Keratinocyte (primary cell): ENCODE measurements around the gene ATXN7L3. TPM values are rescaled to one million over a fixed set of nuclear protein-coding genes. Genes with fewer than 3 reads are reported as not detected.

Experiments
- DNase-seq: peaks from one replicate; pipeline ENCODE4 v3.0.0-alpha.2; 2011; ENCODE audit warnings: low read depth, missing footprints, low spot score
- FAIRE-seq: peaks from 2 replicates; lab custom pipeline; 2011; peaks lifted over from hg19 to GRCh38; lab: Jason Lieb, UNC
- H2AFZ ChIP-seq: 2 replicates; pipeline ENCODE4 v1.6.0; 2012; ENCODE audit warnings: low read length, control low read depth, inconsistent platforms; ENCODE audit not compliant: control insufficient read depth
- H3K27ac ChIP-seq: 2 replicates; pipeline ENCODE4 v1.5.1; 2011; ENCODE audit warnings: low read length; ENCODE audit not compliant: control insufficient read depth, insufficient read depth
- H3K27me3 ChIP-seq: 3 replicates; pipeline ENCODE4 v1.6.0; 2011; ENCODE audit warnings: low read length; ENCODE audit not compliant: control insufficient read depth, insufficient read depth; ENCODE audit errors: extremely low read depth
- H3K36me3 ChIP-seq, 2 experiments: 2 replicates in 1 of 2; 3 replicates in 1 of 2; pipeline ENCODE4 v1.5.1; 2011; ENCODE audit warnings: low read length in 2 of 2, mild to moderate bottlenecking in 1 of 2; ENCODE audit not compliant: control insufficient read depth in 2 of 2, insufficient read depth in 2 of 2; ENCODE audit errors: extremely low read depth in 1 of 2
- H3K4me1 ChIP-seq: 3 replicates; pipeline ENCODE4 v1.5.1; 2011; ENCODE audit warnings: low read length; ENCODE audit not compliant: control insufficient read depth, insufficient read depth; ENCODE audit errors: extremely low read depth
- H3K4me2 ChIP-seq: 3 replicates; pipeline ENCODE4 v1.6.0; 2011; ENCODE audit warnings: low read depth, low read length; ENCODE audit not compliant: control insufficient read depth, insufficient read depth; ENCODE audit errors: extremely low read depth
- H3K4me3 ChIP-seq, 3 experiments: fragments of 200-600 bp in 1 of 3; sonication (generic) in 1 of 3; 2 replicates in 2 of 3; 3 replicates in 1 of 3; pipeline ENCODE4 v1.5.1; 2011 to 2016; ENCODE audit warnings: low read length in 3 of 3, mild to moderate bottlenecking in 3 of 3, control low read depth in 2 of 3, inconsistent platforms in 1 of 3, low read depth in 1 of 3, mixed read lengths in 1 of 3, mixed run types in 1 of 3, moderate library complexity in 1 of 3; ENCODE audit not compliant: control insufficient read depth in 2 of 3, insufficient read depth in 2 of 3; ENCODE audit errors: extremely low read depth in 1 of 3
- H3K79me2 ChIP-seq: 2 replicates; pipeline ENCODE4 v1.6.0; 2012; ENCODE audit warnings: low read length; ENCODE audit not compliant: control insufficient read depth, insufficient read depth
- H3K9ac ChIP-seq: 3 replicates; pipeline ENCODE4 v1.6.0; 2011; ENCODE audit warnings: low read length; ENCODE audit not compliant: control insufficient read depth, insufficient read depth; ENCODE audit errors: extremely low read depth
- H3K9me1 ChIP-seq: 3 replicates; pipeline ENCODE4 v1.6.0; 2011; ENCODE audit warnings: low read length; ENCODE audit not compliant: control insufficient read depth, insufficient read depth; ENCODE audit errors: extremely low read depth
- H3K9me3 ChIP-seq: 2 replicates; pipeline ENCODE4 v1.5.1; 2012; ENCODE audit warnings: low read depth, low read length; ENCODE audit not compliant: control insufficient read depth
- H4K20me1 ChIP-seq: 3 replicates; pipeline ENCODE4 v1.6.0; 2011; ENCODE audit warnings: low read length; ENCODE audit not compliant: control insufficient read depth, insufficient read depth; ENCODE audit errors: extremely low read depth
- CTCF ChIP-seq, 3 experiments: IDR thresholded peaks in 1 of 3; conservative IDR thresholded peaks in 1 of 3; optimal IDR thresholded peaks in 1 of 3; 2 replicates in 2 of 3; 3 replicates in 1 of 3; pipeline versions ENCODE3 to v1.5.1; 2011; ENCODE audit warnings: low read length in 3 of 3, mild to moderate bottlenecking in 3 of 3, moderate library complexity in 2 of 3, control low read depth in 1 of 3, inconsistent platforms in 1 of 3; ENCODE audit not compliant: insufficient read depth in 2 of 3; ENCODE audit errors: extremely low read depth in 1 of 3
- EZH2 ChIP-seq: IDR thresholded peaks from one replicate; pipeline ENCODE4 v1.6.1; 2012; ENCODE audit warnings: inconsistent platforms, mild to moderate bottlenecking, low read length, moderate library complexity
- dilution Hi-C: fragments of 300-500 bp; cut with MboI; formaldehyde crosslinking; loops from one replicate; pipeline ENCODE4 v1.7.0; 2020; ENCODE audit warnings: low sequenced_read_pairs; ENCODE audit not compliant: extremely low pct_ligation_motif_present
- polyA plus RNA-seq, 5 experiments: library from polyadenylated mRNA; depleted of rRNA in 3 of 5; stranded (reverse) in 3 of 5; stranded (forward) in 1 of 5; unstranded in 1 of 5; fragments of >200 nt; gene quantifications; 1 replicate in 1 of 5; 2 replicates in 3 of 5; 3 replicates in 1 of 5; pipeline versions ENCODE4 v1.2.1 to v1.2.3, GENCODE V29; 2011 to 2012; ENCODE audit warnings: missing spikeins in 2 of 5, low read depth in 1 of 5, low replicate concordance in 1 of 5

Gene ATXN7L3
- polyA plus RNA-seq, 1 donor (not counting 4 experiments of a cell fraction or from before 2014, with no cell fraction given): 32.8 TPM

- FAIRE-seq (no peak), DNase-seq (no peak)
- no peak for TF ChIP-seq EZH2
- no peak for TF ChIP-seq CTCF (optimal IDR thresholded peaks at IDR 0.05 in 1 of 3, IDR thresholded peaks at IDR 0.05 in 1 of 3, conservative IDR thresholded peaks at IDR 0.05 in 1 of 3; ENCODE audit: extremely low read depth in 1 of 3, insufficient read depth in 2 of 3, low read length in 3 of 3)
- Histone ChIP-seq H3K36me3 (peaks cover 42 to 54% of the 10 kb centered on the region in 2 experiments), H4K20me1 (no peaks in the 10 kb centered on the region), H3K79me2 (peaks cover 14% of the 10 kb centered on the region), H3K9ac (no peak overlapping the region), H3K27ac (no peak overlapping the region), H3K9me1 (no peaks in the 10 kb centered on the region), H2AFZ (no peak overlapping the region), H3K27me3 (no peaks in the 10 kb centered on the region), H3K4me1 (peaks cover 39% of the 10 kb centered on the region), H3K9me3 (no peaks in the 10 kb centered on the region), H3K4me2 (no peak overlapping the region), H3K4me3 (no peak overlapping the region)
- dilution Hi-C loops: no loop called here
Measured at GRCh38 chr17:44212507-44213402, 13.1 kb upstream of the ATXN7L3 start.

GRCh38 chr17:44211281-44212265, 11.9 kb upstream of the ATXN7L3 start:
- dilution Hi-C loops: no loop called here
- peaks cover 28% of the 10 kb centered on the region for H3K4me1 ChIP-seq
- H2AFZ ChIP-seq: no peak overlapping the region
- H3K79me2 ChIP-seq: peaks cover 3% of the 10 kb centered on the region
- no peak for DNase-seq
- H3K9me3 ChIP-seq: no peaks in the 10 kb centered on the region
- FAIRE-seq: no peak
- peaks cover 49 to 56% of the 10 kb centered on the region in 2 experiments for H3K36me3 ChIP-seq
- no peaks in the 10 kb centered on the region for H3K9me1 ChIP-seq
- H4K20me1 ChIP-seq: no peaks in the 10 kb centered on the region
- no peak overlapping the region for H3K9ac ChIP-seq
- H3K27me3 ChIP-seq: no peaks in the 10 kb centered on the region
- TF ChIP-seq CTCF (optimal IDR thresholded peaks at IDR 0.05 in 1 of 3, IDR thresholded peaks at IDR 0.05 in 1 of 3, conservative IDR thresholded peaks at IDR 0.05 in 1 of 3; ENCODE audit: extremely low read depth in 1 of 3, insufficient read depth in 2 of 3, low read length in 3 of 3) (no peak), EZH2 (no peak)
- H3K4me2 ChIP-seq: no peak overlapping the region
- H3K27ac ChIP-seq: no peak overlapping the region
- no peak overlapping the region for H3K4me3 ChIP-seq
